Naive thymus-derived CD4-positive, alpha-beta T cell (primary cell): ENCODE results near the gene MC4R. TPM values are rescaled to one million over a fixed set of nuclear protein-coding genes. Genes with fewer than 3 reads are reported as not detected.
"Not testable (repeated sequence)": the region's sequence is repeated elsewhere in the genome, so short reads cannot be mapped to it uniquely, and the experiment has no call there.

Experiments
- ATAC-seq: fragments of 150-1000 bp; cut with Tn5 transposase; 2 replicates; pipeline ENCODE4 v1.10.0; 2021; ENCODE audit warnings: mild to moderate bottlenecking, moderate library complexity
- CTCF ChIA-PET: fragments of 350-600 bp; sonication (Branson Sonifier 250); formaldehyde crosslinking; loops from one replicate; lab custom pipeline; 2021; ENCODE audit warnings: antibody characterized with exemption; lab: Charles Lee
- POLR2A ChIA-PET: fragments of 350-600 bp; sonication (Branson Sonifier 250); formaldehyde crosslinking; loops from one replicate; lab custom pipeline; 2021; ENCODE audit warnings: antibody characterized with exemption, inconsistent platforms; lab: Charles Lee
- DNase-seq, 9 donors: peaks; one replicate each; pipeline versions ENCODE4 v3.0.0 to v3.0.0-alpha.2; 2020 to 2022; ENCODE audit warnings: mixed read lengths in 1 of 9
- H3K27ac ChIP-seq: one replicate; pipeline ENCODE4 v1.7.0; 2013; ENCODE audit warnings: mild to moderate bottlenecking, low read depth, low read length, moderate library complexity
- H3K27me3 ChIP-seq, 2 donors: one replicate each; pipeline ENCODE4 v1.7.0; 2013; ENCODE audit warnings: low read length in 2 of 2, mild to moderate bottlenecking in 2 of 2, moderate library complexity in 2 of 2; ENCODE audit not compliant: control insufficient read depth in 2 of 2, insufficient read depth in 2 of 2
- H3K36me3 ChIP-seq, 3 experiments: 1 replicate in 2 of 3; 2 replicates in 1 of 3; pipeline ENCODE4 v1.7.0; 2013; ENCODE audit warnings: low read length in 3 of 3, mild to moderate bottlenecking in 3 of 3, moderate library complexity in 1 of 3; ENCODE audit not compliant: insufficient read depth in 3 of 3, control insufficient read depth in 2 of 3
- H3K4me1 ChIP-seq, 2 donors: one replicate each; pipeline ENCODE4 v1.7.0; 2013; ENCODE audit warnings: low read length in 2 of 2, mild to moderate bottlenecking in 2 of 2, moderate library complexity in 1 of 2; ENCODE audit not compliant: control insufficient read depth in 2 of 2, insufficient read depth in 2 of 2
- H3K4me3 ChIP-seq: 2 replicates; pipeline ENCODE4 v1.7.0; 2013; ENCODE audit warnings: mild to moderate bottlenecking, low read length
- H3K9me3 ChIP-seq, 3 experiments: 1 replicate in 2 of 3; 2 replicates in 1 of 3; pipeline ENCODE4 v1.7.0; 2013; ENCODE audit warnings: low read length in 3 of 3; ENCODE audit not compliant: control insufficient read depth in 2 of 3
- H3K27ac Mint-ChIP-seq, 9 donors: one replicate each; pipeline ENCODE4 v1.8.0; 2020 to 2022; ENCODE audit warnings: mixed read lengths in 9 of 9, mild to moderate bottlenecking in 8 of 9, moderate library complexity in 5 of 9, inconsistent platforms in 2 of 9
- H3K27me3 Mint-ChIP-seq, 5 donors: one replicate each; pipeline ENCODE4 v1.8.0; 2021 to 2022; ENCODE audit warnings: mixed read lengths in 5 of 5, mild to moderate bottlenecking in 1 of 5
- H3K36me3 Mint-ChIP-seq, 5 donors: one replicate each; pipeline ENCODE4 v1.8.0; 2020 to 2022; ENCODE audit warnings: mixed read lengths in 5 of 5, mild to moderate bottlenecking in 3 of 5, inconsistent platforms in 1 of 5
- H3K4me1 Mint-ChIP-seq, 7 donors: one replicate each; pipeline ENCODE4 v1.8.0; 2020 to 2022; ENCODE audit warnings: mixed read lengths in 7 of 7, mild to moderate bottlenecking in 3 of 7, inconsistent platforms in 1 of 7
- H3K4me3 Mint-ChIP-seq, 10 donors: one replicate each; pipeline ENCODE4 v1.8.0; 2020 to 2022; ENCODE audit warnings: mild to moderate bottlenecking in 10 of 10, mixed read lengths in 10 of 10, moderate library complexity in 6 of 10, inconsistent platforms in 2 of 10
- H3K9me3 Mint-ChIP-seq, 11 donors: one replicate each; pipeline ENCODE4 v1.8.0; 2020 to 2022; ENCODE audit warnings: mixed read lengths in 11 of 11, mild to moderate bottlenecking in 4 of 11, inconsistent platforms in 1 of 11, moderate library complexity in 1 of 11
- intact Hi-C, 2 donors: fragments of 100-400 bp; cut with micrococcal nuclease; formaldehyde crosslinking; loops; one replicate each; pipeline ENCODE4 v1.15.1; 2023
- polyA plus RNA-seq, 2 donors: library from polyadenylated mRNA; unstranded; fragments of 300-500 nt; fragmentation: Illumina TruSeq; gene quantifications; one replicate each; pipeline ENCODE4 v1.2.3, GENCODE V29; 2021
- total RNA-seq, 6 experiments: library from RNA in 5 of 6; stranded (reverse) in 5 of 6; gene quantifications; 1 replicate in 5 of 6; 2 replicates in 1 of 6; pipeline ENCODE4 v1.2.3 and lab custom pipeline; 2021 to 2026

The MC4R gene
- total RNA-seq = not detected
- polyA plus RNA-seq = not detected
- not detected for total RNA-seq (lab: John Stamatoyannopoulos, UW)

- Mint-ChIP-seq H3K4me3 (peak within 1 kb of the TSS in 2 of 10 donors; percentile 18 to 25), H3K36me3 (no peaks in the 10 kb centered on the region), H3K9me3 (peaks cover 0 to 6% (median 0%) of the 10 kb centered on the region in 11 donors), H3K27ac (no peak within 1 kb of the TSS), H3K4me1 (no peaks in the 10 kb centered on the region), H3K27me3 (peaks cover 0 to 4% (median 0%) of the 10 kb centered on the region in 5 donors)
- H3K4me3 ChIP-seq = no peak within 1 kb of the TSS
- H3K9me3 ChIP-seq = no peaks in the 10 kb centered on the region
- H3K4me1 ChIP-seq = no peaks in the 10 kb centered on the region
- no peaks in the 10 kb centered on the region for H3K27me3 ChIP-seq
- intact Hi-C loops = no loop called here
- DNase-seq = no peak
- ChIA-PET POLR2A (no interaction called here), CTCF (no interaction called here)
- H3K27ac ChIP-seq = no peak within 1 kb of the TSS
- no peak for ATAC-seq
- no peaks in the 10 kb centered on the region for H3K36me3 ChIP-seq
Observed at GRCh38 chr18:60372596-60372995, at the start of gene MC4R. MC4R (minus strand) TSS chr18:60372775; CDS start chr18:60372349, 426 bp downstream.

- H3K9me3 ChIP-seq, H3K27me3 ChIP-seq, intact Hi-C loops, H3K27ac ChIP-seq, H3K4me3 ChIP-seq, H3K4me1 Mint-ChIP-seq, H3K36me3 ChIP-seq, H3K27me3 Mint-ChIP-seq, ATAC-seq, H3K4me3 Mint-ChIP-seq, POLR2A ChIA-PET, H3K4me1 ChIP-seq, H3K27ac Mint-ChIP-seq, DNase-seq, CTCF ChIA-PET, H3K36me3 Mint-ChIP-seq: not testable (repeated sequence)
- peaks cover 0 to 20% (median 0%) of the 10 kb centered on the region in 11 donors for H3K9me3 Mint-ChIP-seq
Observed at GRCh38 chr18:60422306-60422705, 49.7 kb upstream of the MC4R start.

- DNase-seq = no peak
- no peaks in the 10 kb centered on the region for H3K4me1 Mint-ChIP-seq
- no peak for ATAC-seq
- H3K4me3 ChIP-seq = no peak overlapping the region
- no peaks in the 10 kb centered on the region for H3K36me3 Mint-ChIP-seq
- ChIA-PET POLR2A (no interaction called here), CTCF (no interaction called here)
- H3K4me3 Mint-ChIP-seq = no peak overlapping the region
- H3K27me3 ChIP-seq = no peaks in the 10 kb centered on the region
- no peaks in the 10 kb centered on the region for H3K9me3 ChIP-seq
- peaks cover 0 to 14% (median 0%) of the 10 kb centered on the region in 11 donors for H3K9me3 Mint-ChIP-seq
- H3K27ac ChIP-seq = no peak overlapping the region
- no peaks in the 10 kb centered on the region for H3K4me1 ChIP-seq
- no peak overlapping the region for H3K27ac Mint-ChIP-seq
- H3K36me3 ChIP-seq = no peaks in the 10 kb centered on the region
- intact Hi-C loops = no loop called here
- no peaks in the 10 kb centered on the region for H3K27me3 Mint-ChIP-seq
Observed at GRCh38 chr18:60421356-60422118, 49.0 kb upstream of the MC4R start.

- DNase-seq = no peak
- Mint-ChIP-seq H3K27me3 (no peaks in the 10 kb centered on the region), H3K27ac (no peak overlapping the region), H3K4me1 (no peaks in the 10 kb centered on the region), H3K4me3 (no peak overlapping the region), H3K36me3 (no peaks in the 10 kb centered on the region), H3K9me3 (peaks cover 0 to 10% (median 0%) of the 10 kb centered on the region in 11 donors)
- Histone ChIP-seq H3K4me1 (no peaks in the 10 kb centered on the region), H3K4me3 (no peak overlapping the region), H3K27ac (no peak overlapping the region), H3K36me3 (no peaks in the 10 kb centered on the region), H3K9me3 (no peaks in the 10 kb centered on the region), H3K27me3 (no peaks in the 10 kb centered on the region)
- ChIA-PET POLR2A (no interaction called here), CTCF (no interaction called here)
- no peak for ATAC-seq
- intact Hi-C loops = no loop called here
Observed at GRCh38 chr18:60417946-60418345, 45.4 kb upstream of the MC4R start.

GRCh38 chr18:60413944-60414547 is 41.5 kb upstream of the MC4R start:
- H3K4me1 ChIP-seq = no peaks in the 10 kb centered on the region
- POLR2A ChIA-PET = no interaction called here
- ATAC-seq (no peak), DNase-seq (no peak)
- H3K36me3 ChIP-seq = no peaks in the 10 kb centered on the region
- Mint-ChIP-seq H3K4me1 (no peaks in the 10 kb centered on the region), H3K9me3 (peaks cover 0 to 2% (median 0%) of the 10 kb centered on the region in 11 donors), H3K27ac (no peak overlapping the region), H3K36me3 (no peaks in the 10 kb centered on the region), H3K4me3 (no peak overlapping the region), H3K27me3 (no peaks in the 10 kb centered on the region)
- no peaks in the 10 kb centered on the region for H3K27me3 ChIP-seq
- CTCF ChIA-PET = no interaction called here
- no peaks in the 10 kb centered on the region for H3K9me3 ChIP-seq
- no peak overlapping the region for H3K4me3 ChIP-seq
- intact Hi-C loops = loop anchor here in 1 of 2 donors (1.0 kb wide), 1 partner anchor 426 kb away; no protein-coding TSS in a partner anchor
- H3K27ac ChIP-seq = no peak overlapping the region

- POLR2A ChIA-PET = no interaction called here
- CTCF ChIA-PET = no interaction called here
- no peak overlapping the region for H3K27ac Mint-ChIP-seq
- intact Hi-C loops = no loop called here
- Histone ChIP-seq H3K27ac (no peak overlapping the region), H3K4me3 (no peak overlapping the region), H3K27me3 (no peaks in the 10 kb centered on the region), H3K9me3 (no peaks in the 10 kb centered on the region), H3K4me1 (no peaks in the 10 kb centered on the region), H3K36me3 (no peaks in the 10 kb centered on the region)
- no peak for DNase-seq
- H3K4me3 Mint-ChIP-seq = no peak overlapping the region
- no peaks in the 10 kb centered on the region for H3K27me3 Mint-ChIP-seq
- no peaks in the 10 kb centered on the region for H3K4me1 Mint-ChIP-seq
- no peak for ATAC-seq
- H3K9me3 Mint-ChIP-seq = peaks cover 0 to 4% (median 0%) of the 10 kb centered on the region in 11 donors
- no peaks in the 10 kb centered on the region for H3K36me3 Mint-ChIP-seq
Observed at GRCh38 chr18:60411715-60412114, 39.1 kb upstream of the MC4R start.
